HG03045 (cell line): ENCODE data around the gene DNLZ.
"Not testable (repeated sequence)": the region's sequence is repeated elsewhere in the genome, so short reads cannot be mapped to it uniquely, and the experiment has no call there.

Source experiments
- ATAC-seq: cut with Tn5 transposase; IDR thresholded peaks from one replicate; pipeline ENCODE4 v1.9.1; 2021; ENCODE audit warnings: mild to moderate bottlenecking, moderate library complexity; ENCODE audit not compliant: unreplicated experiment

Gene DNLZ

GRCh38 chr9:136320972-136321371 is 42.6 kb downstream of the DNLZ start:
- ATAC-seq: not testable (repeated sequence)

DNA sequence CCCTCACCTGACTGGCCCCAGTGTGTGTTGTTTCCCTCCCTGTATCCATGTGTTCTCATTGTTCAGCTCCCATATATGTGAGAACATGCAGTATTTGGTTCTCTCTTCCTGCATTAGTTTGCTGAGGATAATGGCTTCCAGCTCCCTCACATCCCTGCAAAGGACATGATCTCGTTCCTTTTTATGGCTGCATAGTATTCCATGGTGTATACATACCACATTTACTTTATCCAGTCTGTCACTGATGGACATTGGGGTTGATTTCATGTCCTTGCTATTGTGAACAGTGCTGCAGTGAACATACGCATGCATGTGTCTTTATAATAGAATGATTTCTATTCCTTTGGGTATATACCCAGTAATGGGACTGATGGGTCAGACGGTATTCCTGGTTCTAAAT is 43.6 kb downstream of the DNLZ start:
- ATAC-seq: not testable (repeated sequence)

GRCh38 chr9:136319244-136319643 is 44.3 kb downstream of the DNLZ start:
- ATAC-seq: not testable (repeated sequence)

DNA sequence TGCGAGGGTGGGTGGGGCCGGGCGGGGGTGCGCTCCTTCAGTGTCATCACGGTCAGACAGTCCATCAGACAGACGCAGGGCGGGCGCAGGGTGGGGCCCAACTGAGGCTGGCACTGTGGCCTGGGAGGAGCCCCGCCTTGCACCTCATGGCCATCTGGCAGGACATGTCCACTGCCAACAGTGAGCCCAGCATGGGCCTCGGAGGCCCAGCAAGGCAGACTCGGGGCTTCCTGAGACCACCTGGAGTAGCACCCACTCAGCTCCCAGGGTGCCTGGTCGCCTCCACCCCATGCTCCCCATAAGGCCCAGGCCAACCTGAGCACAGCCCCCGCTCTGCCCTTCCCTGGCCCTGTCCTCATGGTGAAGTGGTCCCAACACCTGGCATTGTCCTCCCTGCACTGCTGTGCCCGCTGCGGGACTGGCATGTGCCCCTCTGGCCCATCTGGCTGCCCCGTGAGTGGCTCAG is 44.7 kb downstream of the DNLZ start:
- ATAC-seq: no peak

- no peak for ATAC-seq
Observed at GRCh38 chr9:136318111-136318775, 45.3 kb downstream of the DNLZ start.

GRCh38 chr9:136317695-136318094 is 45.8 kb downstream of the DNLZ start:
- no peak for ATAC-seq

DNA sequence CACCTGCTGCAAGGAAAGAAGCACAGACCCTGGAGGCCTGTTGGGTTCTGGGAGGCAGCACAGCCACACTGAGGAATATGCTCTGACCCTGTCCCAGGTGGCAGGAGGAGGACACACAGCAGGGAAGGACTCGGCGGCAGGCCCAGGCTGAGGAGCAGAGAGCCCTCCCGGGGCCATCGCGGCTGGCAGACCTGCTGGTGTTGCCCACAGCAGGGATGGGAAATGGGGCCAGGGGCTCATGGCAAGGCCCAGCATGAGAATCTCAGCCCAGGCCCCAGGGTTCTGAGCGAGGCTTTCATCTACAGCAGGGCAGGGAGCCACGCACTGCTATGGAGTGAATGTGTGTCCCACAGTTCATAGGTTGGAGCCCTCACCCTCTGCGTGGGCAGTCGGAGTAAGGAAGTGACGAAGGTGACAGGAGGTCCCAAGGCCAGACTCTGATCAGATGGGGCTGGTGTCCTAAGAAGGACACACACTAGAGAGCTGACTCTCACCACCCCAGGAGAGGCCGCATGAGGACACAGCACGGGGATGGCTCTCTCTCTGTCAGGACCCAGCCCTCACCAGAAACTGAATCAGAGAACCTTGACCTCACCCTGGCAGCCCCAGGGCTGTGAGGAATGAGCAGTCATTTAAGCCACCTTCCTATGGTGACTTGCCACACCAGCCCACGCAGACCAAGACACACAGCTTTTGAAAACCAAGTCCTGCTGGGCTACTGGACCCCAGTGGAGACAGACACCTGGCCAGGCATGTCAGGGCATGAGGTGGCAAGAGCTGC is 46.5 kb downstream of the DNLZ start:
- no peak for ATAC-seq

DNA sequence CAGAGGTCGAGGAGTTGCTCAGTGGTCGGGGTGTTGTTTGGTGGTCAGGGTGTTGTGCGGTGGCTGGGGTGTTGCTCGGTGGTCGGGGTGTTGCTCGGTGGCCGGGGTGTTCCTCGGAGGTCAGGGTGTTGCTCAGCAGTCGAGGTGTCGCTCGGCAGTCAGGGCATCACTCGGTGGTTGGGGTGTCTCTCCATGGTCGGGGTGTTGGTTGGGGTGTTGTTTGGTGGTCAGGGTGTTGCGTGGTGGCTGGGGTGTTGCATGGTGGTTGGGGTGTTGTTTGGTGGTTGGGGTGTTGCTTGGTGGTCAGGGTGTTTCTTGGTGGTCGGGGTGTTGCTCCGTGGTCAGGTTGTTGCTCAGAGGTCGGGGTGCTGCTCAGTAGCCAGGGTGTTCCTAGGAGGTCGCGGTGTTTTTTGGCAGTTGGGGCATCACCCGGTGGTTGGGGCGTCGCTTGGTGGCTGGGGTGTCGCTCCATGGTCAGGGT is 47.2 kb downstream of the DNLZ start:
- no peak for ATAC-seq

- ATAC-seq: no peak
Observed at GRCh38 chr9:136314944-136315343, 48.6 kb downstream of the DNLZ start.

DNA sequence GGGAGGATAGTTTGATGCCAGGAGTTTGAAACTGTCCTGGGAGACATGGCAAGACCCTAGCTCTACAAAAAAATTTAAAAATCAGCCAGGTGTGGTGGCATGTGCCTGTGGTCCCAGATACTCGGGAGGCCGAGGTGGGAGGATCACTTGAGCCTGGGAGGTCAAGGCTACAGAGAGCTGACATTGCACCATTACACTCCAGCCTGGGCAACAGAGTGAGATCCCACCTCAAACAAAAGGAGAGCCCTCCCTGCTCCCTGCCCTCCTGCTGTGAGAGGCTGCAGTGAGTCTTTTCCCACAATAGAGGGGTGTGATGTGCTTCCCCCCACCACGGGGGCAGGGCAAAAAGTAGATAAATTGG is 49.5 kb downstream of the DNLZ start:
- no peak for ATAC-seq

GRCh38 chr9:136313111-136314055 is 50.2 kb downstream of the DNLZ start:
- ATAC-seq: no peak

DNA sequence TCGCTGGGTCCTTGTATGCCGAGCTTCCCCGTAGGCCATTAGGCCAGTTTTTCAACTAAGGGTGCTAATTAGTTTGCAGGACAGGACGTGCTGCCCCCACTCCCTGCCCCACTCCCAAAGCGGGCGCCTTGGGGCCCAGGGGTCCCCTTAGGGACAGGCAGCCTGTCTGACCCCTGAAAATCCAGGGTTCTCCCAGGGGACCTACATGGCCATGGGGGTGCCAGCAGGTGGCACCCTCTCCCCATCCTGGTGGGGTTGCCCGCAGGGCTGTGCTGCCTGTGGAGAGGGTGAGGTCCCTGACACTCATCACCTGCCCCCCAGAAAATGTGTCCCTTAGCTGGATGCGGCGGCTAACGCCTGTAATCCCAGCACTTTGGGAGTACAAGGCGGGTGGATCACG is 51.1 kb downstream of the DNLZ start:
- no peak for ATAC-seq

DNA sequence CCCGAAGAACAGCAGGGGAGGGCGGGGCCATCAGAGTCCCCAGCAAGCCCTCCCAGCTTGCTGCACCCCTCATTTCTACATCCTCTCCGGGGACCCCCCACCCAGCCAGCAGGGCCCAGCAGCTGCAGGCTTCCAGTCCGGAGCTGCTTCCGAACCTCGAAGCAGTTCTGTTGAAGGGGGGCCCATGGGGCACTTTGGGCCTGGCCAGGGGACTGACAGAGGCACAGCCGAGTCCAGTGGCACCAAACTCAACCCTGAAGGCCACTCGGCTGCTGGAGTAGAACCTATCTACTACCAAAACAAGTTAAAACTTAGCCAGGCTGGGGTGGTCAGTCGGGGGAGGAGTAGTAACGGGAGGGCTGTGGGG is 51.6 kb downstream of the DNLZ start:
- ATAC-seq: no peak

DNA sequence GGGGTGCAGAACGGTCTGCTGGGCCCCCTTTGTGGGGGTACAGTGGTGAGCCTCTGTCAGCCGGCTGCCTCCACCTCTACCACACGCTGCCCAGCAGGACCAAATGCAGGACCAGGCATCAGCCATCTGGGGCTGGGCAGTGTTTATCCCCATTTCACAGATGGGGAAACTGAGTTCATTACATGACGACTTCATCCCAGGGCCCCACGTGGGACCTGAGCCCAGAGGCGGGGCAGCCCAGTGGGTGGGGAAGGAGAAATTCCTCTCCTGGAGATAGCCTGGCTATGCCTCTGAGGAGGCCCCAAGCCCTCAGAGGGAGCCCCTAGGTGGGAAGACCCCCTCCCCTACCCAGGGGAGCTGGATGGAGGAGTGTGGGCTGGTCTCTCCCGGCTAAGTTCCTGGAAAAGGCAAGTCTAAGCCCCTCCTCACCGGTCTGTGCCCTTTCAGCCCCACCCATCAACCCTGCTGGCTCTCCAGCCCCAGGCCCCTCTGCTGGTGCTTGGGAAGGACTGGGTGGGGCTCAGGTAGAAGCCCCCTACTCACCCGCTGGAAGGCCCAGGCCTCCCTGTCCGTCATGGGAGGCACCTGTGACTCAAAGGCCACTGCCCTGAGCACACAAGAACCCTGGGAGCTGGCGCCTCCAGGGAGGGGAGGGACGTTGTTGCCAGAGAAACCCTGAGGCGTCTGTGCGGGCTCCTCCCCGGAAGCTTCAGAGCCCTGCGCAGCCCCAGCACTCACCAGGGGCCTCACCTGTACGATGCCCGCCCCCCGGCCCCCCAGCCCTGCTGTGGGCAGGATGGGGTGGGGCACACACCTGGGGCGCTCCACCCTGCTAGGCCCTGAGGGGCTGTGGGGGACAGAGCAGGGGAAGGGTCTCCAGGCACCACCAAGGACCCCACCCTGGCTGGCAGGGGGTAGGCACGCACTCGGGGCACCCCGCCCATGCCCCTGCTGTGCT is 52.2 kb downstream of the DNLZ start:
- ATAC-seq: no peak

- no peak for ATAC-seq
Observed at GRCh38 chr9:136310273-136311030, 53.1 kb downstream of the DNLZ start.

DNA sequence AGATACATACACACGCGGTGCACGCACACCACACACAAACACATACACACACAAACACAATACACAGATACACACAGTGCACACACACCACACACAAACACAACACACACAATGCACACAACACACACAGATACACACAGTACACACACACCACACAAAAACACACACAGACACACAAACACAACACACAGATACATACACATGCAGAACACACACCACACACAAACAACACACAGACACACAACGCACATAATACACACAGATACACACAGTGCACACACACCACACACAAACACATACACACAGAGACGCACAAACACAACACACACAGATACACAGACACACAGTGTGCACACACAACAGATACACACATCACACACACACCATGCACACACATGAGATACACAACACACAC is 53.7 kb downstream of the DNLZ start:
- ATAC-seq: no peak
